Gastroesophageal sphincter (tissue), 3 donors: ENCODE data around the gene AHNAK2.

Experiments
- CTCF ChIP-seq, 4 experiments: fragments of 200-600 bp in 2 of 4; fragments of 450-650 bp in 2 of 4; sonication (generic) in 1 of 4; IDR thresholded peaks; one replicate each; pipeline ENCODE4 v1.5.1; 2017 to 2019; ENCODE audit warnings: antibody characterized with exemption in 4 of 4, mild to moderate bottlenecking in 2 of 4, moderate library complexity in 2 of 4
- POLR2A ChIP-seq, 2 donors: fragments of 450-650 bp; IDR thresholded peaks; one replicate each; pipeline ENCODE4 v1.6.1; 2017; ENCODE audit warnings: antibody characterized with exemption in 2 of 2, mild to moderate bottlenecking in 2 of 2, moderate library complexity in 1 of 2
- POLR2AphosphoS5 ChIP-seq: sonication (generic); formaldehyde crosslinking; IDR thresholded peaks from one replicate; pipeline ENCODE4 v1.6.1; 2017; ENCODE audit warnings: antibody characterized with exemption

- no peak for TF ChIP-seq POLR2A (IDR thresholded peaks at IDR 0.05)
- no peak for TF ChIP-seq CTCF (IDR thresholded peaks at IDR 0.05)
- no peak for TF ChIP-seq POLR2AphosphoS5
Observed at GRCh38 chr14:105006831-105007592, 28.8 kb upstream of the AHNAK2 start.
